ENCODE data around the gene LAMTOR4.
"Not testable (repeated sequence)": the region's sequence is repeated elsewhere in the genome, so short reads cannot be mapped to it uniquely, and the experiment has no call there.

Gene LAMTOR4

GRCh38 chr7:100173806-100174495 lies 25.2 kb downstream of the LAMTOR4 start:
- DNase-seq, result no peak

- no peak for DNase-seq
These were observed 25.9 kb downstream of the LAMTOR4 start for GRCh38 chr7:100174582-100174981.

GRCh38 chr7:100175296-100175935 lies 26.7 kb downstream of the LAMTOR4 start:
- no peak for DNase-seq

- DNase-seq, result no peak
These were observed 27.7 kb downstream of the LAMTOR4 start for GRCh38 chr7:100176096-100177044.

GRCh38 chr7:100177045-100178001 lies 28.6 kb downstream of the LAMTOR4 start, which contains the start of the genes GPC2 and STAG3:
Gene GPC2, minus strand, starts transcription at chr7:100177381. Its CDS starts 182 bp downstream, at chr7:100177199.
Gene STAG3, plus strand, starts transcription at chr7:100177918. Its CDS starts 2,639 bp downstream, at chr7:100180557.
- peak; percentile 94 for DNase-seq

- not testable (repeated sequence) for DNase-seq
These were observed 31.4 kb downstream of the LAMTOR4 start for GRCh38 chr7:100180084-100180483.

GRCh38 chr7:100182616-100183015 lies 33.9 kb downstream of the LAMTOR4 start:
- DNase-seq, result not testable (repeated sequence)

- not testable (repeated sequence) for DNase-seq
These were observed 34.4 kb downstream of the LAMTOR4 start for GRCh38 chr7:100183090-100183489.

GRCh38 chr7:100185726-100186125 lies 37.0 kb downstream of the LAMTOR4 start:
- no peak for DNase-seq

GRCh38 chr7:100189061-100189460 lies 40.3 kb downstream of the LAMTOR4 start:
- no peak for DNase-seq

GRCh38 chr7:100190048-100190711 lies 41.5 kb downstream of the LAMTOR4 start:
- peak; percentile 62 for DNase-seq

GRCh38 chr7:100191775-100192174 lies 43.1 kb downstream of the LAMTOR4 start:
- no peak for DNase-seq

- DNase-seq, result not testable (repeated sequence)
These were observed 43.7 kb downstream of the LAMTOR4 start for GRCh38 chr7:100192281-100192862.

- DNase-seq, result no peak
These were observed 44.3 kb downstream of the LAMTOR4 start for GRCh38 chr7:100192969-100193368.

- no peak for DNase-seq
These were observed 46.5 kb downstream of the LAMTOR4 start for GRCh38 chr7:100195222-100195621.

GRCh38 chr7:100195901-100196322 lies 47.2 kb downstream of the LAMTOR4 start:
- DNase-seq, result not testable (repeated sequence)

GRCh38 chr7:100198266-100198665 lies 49.5 kb downstream of the LAMTOR4 start:
- DNase-seq, result no peak

GRCh38 chr7:100200693-100201092 lies 52.0 kb downstream of the LAMTOR4 start:
- DNase-seq, result no peak

Measured in hematopoietic multipotent progenitor cell treated with erythropoietin and hydrocortisone succinate and interleukin-3 and kit ligand, for 8 days (in vitro differentiated cells).